HG03108 (cell line): ENCODE measurements around the gene LRRN3.

Source experiments
- ATAC-seq: cut with Tn5 transposase; IDR thresholded peaks from one replicate; pipeline ENCODE4 v1.9.1; 2021; ENCODE audit warnings: moderate library complexity; ENCODE audit not compliant: unreplicated experiment

Gene LRRN3

DNA sequence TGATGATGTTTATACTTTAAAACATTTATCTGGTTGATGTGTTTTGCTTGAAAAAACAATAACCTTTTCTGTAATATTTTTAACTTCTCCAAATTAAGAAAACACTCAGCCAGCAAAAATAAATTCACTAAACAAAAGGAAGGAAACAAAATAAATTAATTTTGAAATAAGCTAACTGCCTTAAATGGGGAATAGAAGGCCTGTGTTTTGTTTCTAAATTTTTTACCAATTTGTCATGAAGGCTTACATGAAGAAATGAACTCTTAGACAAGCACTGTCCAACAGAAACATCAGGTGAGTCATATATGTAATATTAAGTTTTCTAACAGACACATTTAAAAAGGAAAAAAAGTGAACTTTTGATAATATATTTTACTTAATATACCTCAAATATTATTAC is 68.5 kb downstream of the LRRN3 start:
- no peak for ATAC-seq

DNA sequence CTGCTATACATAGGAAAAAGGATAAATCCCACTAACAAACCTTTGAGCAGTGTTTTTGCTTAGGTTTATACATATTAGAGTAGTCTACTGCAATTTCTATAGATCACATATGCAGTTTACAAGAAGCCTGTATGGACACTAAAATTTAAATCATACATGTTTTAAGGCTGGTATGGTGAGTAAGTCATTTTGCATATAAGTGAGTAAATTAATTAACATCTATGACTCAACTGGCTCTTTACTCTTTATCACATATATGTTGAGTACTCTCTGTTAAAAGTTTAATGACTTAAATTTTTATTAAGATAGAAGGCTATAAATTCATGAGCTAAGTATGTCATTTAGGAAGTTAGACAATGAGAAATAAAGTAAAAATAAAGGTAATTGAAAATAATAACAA is 69.4 kb downstream of the LRRN3 start:
- ATAC-seq, result no peak

GRCh38 chr7:111162692-111163091 is 71.8 kb downstream of the LRRN3 start:
- no peak for ATAC-seq

GRCh38 chr7:111164442-111164841 is 73.5 kb downstream of the LRRN3 start:
- ATAC-seq, result no peak

- ATAC-seq, result no peak
Observed at GRCh38 chr7:111168182-111168581, 77.3 kb downstream of the LRRN3 start.

- no peak for ATAC-seq
Observed at GRCh38 chr7:111172564-111173257, 81.8 kb downstream of the LRRN3 start.

- ATAC-seq, result no peak
Observed at GRCh38 chr7:111173528-111173927, 82.6 kb downstream of the LRRN3 start.

- no peak for ATAC-seq
Observed at GRCh38 chr7:111173990-111174389, 83.1 kb downstream of the LRRN3 start.

DNA sequence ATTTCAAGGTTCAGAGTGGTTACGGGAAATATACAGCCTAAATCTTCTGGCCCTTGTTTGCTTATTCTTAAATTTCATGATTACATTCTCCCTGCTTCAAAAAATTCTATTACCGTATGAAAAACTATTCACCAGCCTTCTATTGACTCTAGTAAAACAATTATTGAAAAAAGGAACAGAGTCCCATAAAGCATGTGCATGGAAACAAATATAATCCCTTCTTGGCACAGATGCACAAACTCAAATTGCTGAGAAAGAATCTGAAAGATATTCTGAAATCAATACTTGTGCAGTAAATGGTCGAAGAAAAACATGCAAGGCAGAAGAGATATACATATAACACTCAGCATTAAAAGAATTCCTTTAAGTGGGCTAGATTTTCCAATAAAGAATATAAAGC is 83.6 kb downstream of the LRRN3 start:
- ATAC-seq, result no peak
